WERI-Rb-1 (cell line): Measurements from ENCODE around the gene MOG.

ENCODE experiments used
- DNase-seq: peaks from one replicate; pipeline ENCODE4 v3.0.0-alpha.2; 2020
- H3K27ac ChIP-seq: fragments of 250-450 bp; sonication (Bioruptor Pico); 2 replicates; pipeline ENCODE4 v1.5.1; 2020; ENCODE audit warnings: mild to moderate bottlenecking, moderate library complexity
- H3K27me3 ChIP-seq: fragments of 250-450 bp; sonication (Bioruptor Pico); 2 replicates; pipeline ENCODE4 v1.5.1; 2021; ENCODE audit warnings: mild to moderate bottlenecking, low read depth, moderate library complexity; ENCODE audit not compliant: insufficient read depth, severe bottlenecking
- H3K36me3 ChIP-seq: fragments of 250-450 bp; sonication (Bioruptor Pico); 2 replicates; pipeline ENCODE4 v1.5.1; 2020; ENCODE audit warnings: mild to moderate bottlenecking, moderate library complexity
- H3K4me3 ChIP-seq: 2 replicates; pipeline ENCODE4 v1.5.1; 2011; ENCODE audit warnings: low read depth, mild to moderate bottlenecking, control low read depth, low read length
- H3K9me3 ChIP-seq: fragments of 250-450 bp; sonication (Bioruptor Pico); 2 replicates; pipeline ENCODE4 v1.5.1; 2021; ENCODE audit warnings: mild to moderate bottlenecking, moderate library complexity; ENCODE audit not compliant: severe bottlenecking
- CTCF ChIP-seq: IDR thresholded peaks from 2 replicates; pipeline ENCODE4 v1.5.1; 2011; ENCODE audit warnings: low read depth, mild to moderate bottlenecking, control low read depth, inconsistent platforms, low read length

The MOG gene

GRCh38 chr6:29705389-29706231, 48.7 kb downstream of the MOG start:
- Histone ChIP-seq H3K36me3 (no peaks in the 10 kb centered on the region), H3K27ac (no peak overlapping the region), H3K4me3 (no peak overlapping the region), H3K27me3 (peaks cover 31% of the 10 kb centered on the region), H3K9me3 (no peaks in the 10 kb centered on the region)
- DNase-seq: peak; percentile 62
- peak; percentile 75 for TF ChIP-seq CTCF

GRCh38 chr6:29708432-29709179, 51.7 kb downstream of the MOG start:
- no peak for DNase-seq
- Histone ChIP-seq H3K27ac (no peak overlapping the region), H3K9me3 (no peaks in the 10 kb centered on the region), H3K4me3 (no peak overlapping the region), H3K27me3 (peaks cover 22% of the 10 kb centered on the region), H3K36me3 (no peaks in the 10 kb centered on the region)
- no peak for TF ChIP-seq CTCF

GRCh38 chr6:29709188-29709587, 52.3 kb downstream of the MOG start:
- no peaks in the 10 kb centered on the region for H3K36me3 ChIP-seq
- no peak for TF ChIP-seq CTCF
- no peak overlapping the region for H3K4me3 ChIP-seq

GRCh38 chr6:29710281-29710941, 53.5 kb downstream of the MOG start:
- no peaks in the 10 kb centered on the region for H3K36me3 ChIP-seq
- DNase-seq: no peak
- H3K27ac ChIP-seq: no peak overlapping the region
- H3K4me3 ChIP-seq: no peak overlapping the region
- TF ChIP-seq CTCF: no peak
- H3K27me3 ChIP-seq: peaks cover 7% of the 10 kb centered on the region
- no peaks in the 10 kb centered on the region for H3K9me3 ChIP-seq

More at GRCh38 chr6:29709188-29709587, 52.3 kb downstream of the MOG start:
- Histone ChIP-seq H3K27me3 (peaks cover 16% of the 10 kb centered on the region), H3K27ac (no peak overlapping the region), H3K9me3 (no peaks in the 10 kb centered on the region)
- DNase-seq: no peak

GRCh38 chr6:29720863-29721262, 64.0 kb downstream of the MOG start:
- TF ChIP-seq CTCF: peak; percentile 56
- H3K4me3 ChIP-seq: no peak overlapping the region
- H3K36me3 ChIP-seq: no peaks in the 10 kb centered on the region
- no peaks in the 10 kb centered on the region for H3K27me3 ChIP-seq
- H3K27ac ChIP-seq: peak overlapping the region; percentile 47
- DNase-seq: peak; percentile 55
- H3K9me3 ChIP-seq: no peaks in the 10 kb centered on the region
